ENCODE data around the gene MEOX2. TPM values are rescaled to one million over a fixed set of nuclear protein-coding genes. Genes with fewer than 3 reads are reported as not detected.

The MEOX2 gene
- total RNA-seq, 1 donor from 2014 or later: 3.0 TPM

- no peak for DNase-seq (ENCODE audit: extremely low spot score, unreplicated experiment)
- Mint-ChIP-seq H3K27ac (no peak overlapping the region), H3K4me3 (no peak overlapping the region), H3K9me3 (no peaks in the 10 kb centered on the region), H3K4me1 (ENCODE audit: unreplicated experiment) (peaks cover 23% of the 10 kb centered on the region), H3K36me3 (no peaks in the 10 kb centered on the region), H3K27me3 (no peaks in the 10 kb centered on the region)
- TF ChIP-seq, protein P1, sequence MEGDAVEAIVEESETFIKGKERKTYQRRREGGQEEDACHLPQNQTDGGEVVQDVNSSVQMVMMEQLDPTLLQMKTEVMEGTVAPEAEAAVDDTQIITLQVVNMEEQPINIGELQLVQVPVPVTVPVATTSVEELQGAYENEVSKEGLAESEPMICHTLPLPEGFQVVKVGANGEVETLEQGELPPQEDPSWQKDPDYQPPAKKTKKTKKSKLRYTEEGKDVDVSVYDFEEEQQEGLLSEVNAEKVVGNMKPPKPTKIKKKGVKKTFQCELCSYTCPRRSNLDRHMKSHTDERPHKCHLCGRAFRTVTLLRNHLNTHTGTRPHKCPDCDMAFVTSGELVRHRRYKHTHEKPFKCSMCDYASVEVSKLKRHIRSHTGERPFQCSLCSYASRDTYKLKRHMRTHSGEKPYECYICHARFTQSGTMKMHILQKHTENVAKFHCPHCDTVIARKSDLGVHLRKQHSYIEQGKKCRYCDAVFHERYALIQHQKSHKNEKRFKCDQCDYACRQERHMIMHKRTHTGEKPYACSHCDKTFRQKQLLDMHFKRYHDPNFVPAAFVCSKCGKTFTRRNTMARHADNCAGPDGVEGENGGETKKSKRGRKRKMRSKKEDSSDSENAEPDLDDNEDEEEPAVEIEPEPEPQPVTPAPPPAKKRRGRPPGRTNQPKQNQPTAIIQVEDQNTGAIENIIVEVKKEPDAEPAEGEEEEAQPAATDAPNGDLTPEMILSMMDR (conservative IDR thresholded peaks at IDR 0.05): no peak
Measured at GRCh38 chr7:15719311-15719710, 32.8 kb upstream of the MEOX2 start.

DNA sequence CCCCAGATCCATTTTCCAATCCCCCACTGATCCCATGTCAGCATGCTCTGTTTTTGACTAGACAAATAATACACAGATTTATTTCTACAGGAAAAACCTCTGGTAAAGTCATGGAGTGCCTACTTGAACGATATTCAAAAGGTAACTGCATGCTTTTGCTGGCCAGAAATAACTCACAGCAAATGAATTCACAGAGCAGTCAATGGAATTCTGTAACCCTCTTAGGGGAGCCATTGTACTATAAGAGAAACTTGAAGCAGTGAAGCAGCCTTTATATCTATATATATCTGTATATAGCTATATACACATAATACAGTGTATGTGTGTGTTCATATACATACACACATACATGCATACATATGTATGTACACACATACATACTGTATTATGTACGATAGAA, 29.0 kb upstream of the MEOX2 start:
- no peak for DNase-seq (ENCODE audit: extremely low spot score, unreplicated experiment)
- Mint-ChIP-seq H3K4me3 (no peak overlapping the region), H3K9me3 (no peaks in the 10 kb centered on the region), H3K4me1 (ENCODE audit: unreplicated experiment) (no peaks in the 10 kb centered on the region), H3K27me3 (no peaks in the 10 kb centered on the region), H3K27ac (no peak overlapping the region), H3K36me3 (no peaks in the 10 kb centered on the region)
- TF ChIP-seq, protein P1 (conservative IDR thresholded peaks at IDR 0.05): no peak

- H3K27ac Mint-ChIP-seq: no peak overlapping the region
- no peak for DNase-seq (ENCODE audit: extremely low spot score, unreplicated experiment)
- no peaks in the 10 kb centered on the region for H3K36me3 Mint-ChIP-seq
- no peak overlapping the region for H3K4me3 Mint-ChIP-seq
- H3K4me1 Mint-ChIP-seq (ENCODE audit: unreplicated experiment): no peaks in the 10 kb centered on the region
- H3K9me3 Mint-ChIP-seq: no peaks in the 10 kb centered on the region
- peaks cover 7% of the 10 kb centered on the region for H3K27me3 Mint-ChIP-seq
- TF ChIP-seq, protein P1 (conservative IDR thresholded peaks at IDR 0.05): no peak
Measured at GRCh38 chr7:15709978-15710377, 23.5 kb upstream of the MEOX2 start.

- peaks cover 7% of the 10 kb centered on the region for H3K27me3 Mint-ChIP-seq
- H3K36me3 Mint-ChIP-seq: no peaks in the 10 kb centered on the region
- TF ChIP-seq, protein P1 (conservative IDR thresholded peaks at IDR 0.05): no peak
- H3K4me3 Mint-ChIP-seq: no peak overlapping the region
- DNase-seq (ENCODE audit: extremely low spot score, unreplicated experiment): no peak
- no peaks in the 10 kb centered on the region for H3K9me3 Mint-ChIP-seq
- no peak overlapping the region for H3K27ac Mint-ChIP-seq
- H3K4me1 Mint-ChIP-seq (ENCODE audit: unreplicated experiment): no peaks in the 10 kb centered on the region
Measured at GRCh38 chr7:15707570-15707969, 21.1 kb upstream of the MEOX2 start.

DNA sequence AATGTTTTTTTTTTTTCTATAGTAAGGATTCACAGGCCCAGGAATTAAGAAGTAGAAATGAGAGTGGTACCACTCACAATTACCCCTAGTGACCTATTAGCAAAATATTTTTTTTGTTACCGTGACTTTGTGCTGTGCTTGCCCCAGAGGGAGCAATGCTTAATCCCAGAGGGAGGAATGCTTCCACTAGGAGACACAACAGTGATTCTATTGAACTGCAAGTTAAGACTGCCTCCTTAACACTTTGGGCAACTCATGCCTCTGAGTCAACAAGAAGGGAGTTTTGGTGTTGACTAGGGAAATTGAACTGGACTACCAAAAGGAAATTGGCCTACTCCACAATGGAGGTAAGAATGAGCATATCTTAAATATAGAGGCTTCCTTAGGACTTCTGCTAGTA, 17.2 kb upstream of the MEOX2 start:
- no peak for DNase-seq (ENCODE audit: extremely low spot score, unreplicated experiment)
- Mint-ChIP-seq H3K4me3 (no peak overlapping the region), H3K4me1 (ENCODE audit: unreplicated experiment) (no peaks in the 10 kb centered on the region), H3K27ac (no peak overlapping the region), H3K9me3 (no peaks in the 10 kb centered on the region), H3K27me3 (no peaks in the 10 kb centered on the region), H3K36me3 (no peaks in the 10 kb centered on the region)
- TF ChIP-seq, protein P1 (conservative IDR thresholded peaks at IDR 0.05): no peak

GRCh38 chr7:15692501-15693020, 6.1 kb upstream of the MEOX2 start:
- peaks cover 31% of the 10 kb centered on the region for H3K27me3 Mint-ChIP-seq
- H3K4me1 Mint-ChIP-seq (ENCODE audit: unreplicated experiment): peaks cover 16% of the 10 kb centered on the region
- H3K36me3 Mint-ChIP-seq: no peaks in the 10 kb centered on the region
- H3K4me3 Mint-ChIP-seq: no peak overlapping the region
- no peak for DNase-seq (ENCODE audit: extremely low spot score, unreplicated experiment)
- TF ChIP-seq, protein P1 (conservative IDR thresholded peaks at IDR 0.05): no peak
- H3K9me3 Mint-ChIP-seq: no peaks in the 10 kb centered on the region
- no peak overlapping the region for H3K27ac Mint-ChIP-seq
